Esophagus muscularis mucosa (tissue), 4 donors: Measurements from ENCODE around the gene CDK14.
"Not testable (repeated sequence)": the region's sequence is repeated elsewhere in the genome, so short reads cannot be mapped to it uniquely, and the experiment has no call there.

ENCODE experiments used
- EP300 ChIP-seq: sonication (generic); formaldehyde crosslinking; IDR thresholded peaks from one replicate; pipeline ENCODE4 v1.6.1; 2017; ENCODE audit warnings: antibody characterized with exemption
- POLR2A ChIP-seq: fragments of 450-650 bp; IDR thresholded peaks from one replicate; pipeline ENCODE4 v1.6.1; 2017; ENCODE audit warnings: antibody characterized with exemption, moderate library complexity, mild to moderate bottlenecking, low read depth
- TF ChIP-seq, protein P1 (sequence below), 3 experiments: fragments of 200-600 bp in 2 of 3; fragments of 450-650 bp in 1 of 3; sonication (generic) in 2 of 3; IDR thresholded peaks; one replicate each; pipeline ENCODE4 v1.5.1; 2017 to 2019; ENCODE audit warnings: antibody characterized with exemption in 3 of 3, mild to moderate bottlenecking in 2 of 3, moderate library complexity in 1 of 3

DNA sequence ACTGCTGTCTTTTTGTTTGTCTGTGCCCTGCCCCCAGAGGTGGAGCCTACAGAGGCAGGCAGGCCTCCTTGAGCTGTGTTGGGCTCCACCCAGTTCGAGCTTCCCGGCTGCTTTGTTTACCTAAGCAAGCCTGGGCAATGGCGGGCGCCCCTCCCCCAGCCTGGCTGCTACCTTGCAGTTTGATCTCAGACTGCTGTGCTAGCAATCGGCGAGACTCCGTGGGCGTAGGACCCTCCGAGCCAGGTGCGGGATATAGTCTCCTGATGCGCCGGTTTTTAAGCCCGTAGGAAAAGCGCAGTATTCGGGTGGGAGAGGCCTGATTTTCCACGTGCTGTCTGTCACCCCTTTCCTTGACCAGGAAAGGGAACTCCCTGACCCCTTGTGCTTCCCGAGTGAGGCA lies 43.6 kb downstream of the CDK14 start:
- not testable (repeated sequence) for TF ChIP-seq EP300, POLR2A
- TF ChIP-seq, protein P1, sequence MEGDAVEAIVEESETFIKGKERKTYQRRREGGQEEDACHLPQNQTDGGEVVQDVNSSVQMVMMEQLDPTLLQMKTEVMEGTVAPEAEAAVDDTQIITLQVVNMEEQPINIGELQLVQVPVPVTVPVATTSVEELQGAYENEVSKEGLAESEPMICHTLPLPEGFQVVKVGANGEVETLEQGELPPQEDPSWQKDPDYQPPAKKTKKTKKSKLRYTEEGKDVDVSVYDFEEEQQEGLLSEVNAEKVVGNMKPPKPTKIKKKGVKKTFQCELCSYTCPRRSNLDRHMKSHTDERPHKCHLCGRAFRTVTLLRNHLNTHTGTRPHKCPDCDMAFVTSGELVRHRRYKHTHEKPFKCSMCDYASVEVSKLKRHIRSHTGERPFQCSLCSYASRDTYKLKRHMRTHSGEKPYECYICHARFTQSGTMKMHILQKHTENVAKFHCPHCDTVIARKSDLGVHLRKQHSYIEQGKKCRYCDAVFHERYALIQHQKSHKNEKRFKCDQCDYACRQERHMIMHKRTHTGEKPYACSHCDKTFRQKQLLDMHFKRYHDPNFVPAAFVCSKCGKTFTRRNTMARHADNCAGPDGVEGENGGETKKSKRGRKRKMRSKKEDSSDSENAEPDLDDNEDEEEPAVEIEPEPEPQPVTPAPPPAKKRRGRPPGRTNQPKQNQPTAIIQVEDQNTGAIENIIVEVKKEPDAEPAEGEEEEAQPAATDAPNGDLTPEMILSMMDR (IDR thresholded peaks at IDR 0.05), result not testable (repeated sequence)
